Kidney epithelial cell (primary cell): Measurements from ENCODE around the gene MLLT3. TPM values are rescaled to one million over a fixed set of nuclear protein-coding genes. Genes with fewer than 3 reads are reported as not detected.

Experiments used
- DNase-seq: peaks from one replicate; pipeline ENCODE4 v3.0.0-alpha.2; 2010; ENCODE audit warnings: low read depth
- H3K27me3 ChIP-seq: 2 replicates; pipeline ENCODE4 v1.6.0; 2011; ENCODE audit warnings: low read length; ENCODE audit not compliant: control insufficient read depth, insufficient read depth
- H3K36me3 ChIP-seq: 2 replicates; pipeline ENCODE4 v1.5.1; 2011; ENCODE audit warnings: low read length; ENCODE audit not compliant: control insufficient read depth, insufficient read depth
- H3K4me3 ChIP-seq: 2 replicates; pipeline ENCODE4 v1.5.1; 2011; ENCODE audit warnings: low read depth, mild to moderate bottlenecking, control low read depth, low read length
- total RNA-seq: library from RNA; depleted of rRNA; stranded (reverse); fragments of >200 nt; gene quantifications from 2 replicates; pipeline ENCODE4 v1.2.3, GENCODE V29; 2015
- TF ChIP-seq, protein P1 (sequence below): IDR thresholded peaks from 2 replicates; pipeline ENCODE4 v1.5.1; 2011; ENCODE audit warnings: mild to moderate bottlenecking, moderate library complexity, low read length, control low read depth, inconsistent platforms; ENCODE audit not compliant: insufficient read depth, poor library complexity, severe bottlenecking

Gene MLLT3
- total RNA-seq, 1 donor from 2014 or later, result 16.2 TPM

DNA sequence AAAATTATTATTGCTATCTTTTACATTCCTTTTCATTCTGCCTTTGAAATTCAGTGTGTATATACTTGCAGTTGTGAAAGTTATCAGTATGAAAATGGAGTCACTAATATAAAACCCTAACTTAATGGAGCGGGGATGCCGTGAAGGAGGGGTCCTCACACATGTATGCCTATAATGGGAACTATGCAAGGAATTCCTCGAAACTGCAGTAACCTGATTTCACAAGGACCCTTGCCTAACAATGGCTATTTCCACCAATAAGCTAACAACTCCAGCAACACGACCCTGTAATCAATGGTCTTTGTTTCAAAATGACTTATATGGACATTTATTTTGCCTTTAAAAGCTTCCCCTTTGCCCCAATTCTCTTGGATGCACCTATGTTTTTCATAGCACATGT is 12.6 kb upstream of the MLLT3 start:
- Histone ChIP-seq H3K27me3 (no peaks in the 10 kb centered on the region), H3K36me3 (no peaks in the 10 kb centered on the region), H3K4me3 (no peak overlapping the region)
- TF ChIP-seq, protein P1, sequence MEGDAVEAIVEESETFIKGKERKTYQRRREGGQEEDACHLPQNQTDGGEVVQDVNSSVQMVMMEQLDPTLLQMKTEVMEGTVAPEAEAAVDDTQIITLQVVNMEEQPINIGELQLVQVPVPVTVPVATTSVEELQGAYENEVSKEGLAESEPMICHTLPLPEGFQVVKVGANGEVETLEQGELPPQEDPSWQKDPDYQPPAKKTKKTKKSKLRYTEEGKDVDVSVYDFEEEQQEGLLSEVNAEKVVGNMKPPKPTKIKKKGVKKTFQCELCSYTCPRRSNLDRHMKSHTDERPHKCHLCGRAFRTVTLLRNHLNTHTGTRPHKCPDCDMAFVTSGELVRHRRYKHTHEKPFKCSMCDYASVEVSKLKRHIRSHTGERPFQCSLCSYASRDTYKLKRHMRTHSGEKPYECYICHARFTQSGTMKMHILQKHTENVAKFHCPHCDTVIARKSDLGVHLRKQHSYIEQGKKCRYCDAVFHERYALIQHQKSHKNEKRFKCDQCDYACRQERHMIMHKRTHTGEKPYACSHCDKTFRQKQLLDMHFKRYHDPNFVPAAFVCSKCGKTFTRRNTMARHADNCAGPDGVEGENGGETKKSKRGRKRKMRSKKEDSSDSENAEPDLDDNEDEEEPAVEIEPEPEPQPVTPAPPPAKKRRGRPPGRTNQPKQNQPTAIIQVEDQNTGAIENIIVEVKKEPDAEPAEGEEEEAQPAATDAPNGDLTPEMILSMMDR, result no peak
- no peak for DNase-seq

DNA sequence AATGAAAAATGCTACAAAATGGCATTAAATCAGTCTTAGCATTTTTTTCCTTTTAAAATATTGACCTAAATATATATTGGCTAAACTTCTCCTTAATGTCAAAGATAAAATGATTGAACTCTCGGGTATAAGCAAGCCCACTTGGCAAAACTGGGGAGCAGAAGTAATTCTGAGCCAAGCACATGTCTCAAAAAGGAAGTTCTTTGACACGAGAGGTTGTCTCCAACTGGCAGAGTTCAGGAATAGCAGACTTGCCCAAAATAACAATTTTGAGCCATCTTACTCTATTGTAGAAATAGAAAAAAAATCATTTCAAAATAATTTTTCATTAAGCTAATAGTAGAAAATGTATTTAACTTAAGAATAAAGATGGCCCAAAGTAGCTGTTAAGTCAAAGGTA is 10.4 kb upstream of the MLLT3 start:
- no peak for DNase-seq
- Histone ChIP-seq H3K4me3 (no peak overlapping the region), H3K27me3 (no peaks in the 10 kb centered on the region), H3K36me3 (no peaks in the 10 kb centered on the region)
- TF ChIP-seq, protein P1, result no peak

DNA sequence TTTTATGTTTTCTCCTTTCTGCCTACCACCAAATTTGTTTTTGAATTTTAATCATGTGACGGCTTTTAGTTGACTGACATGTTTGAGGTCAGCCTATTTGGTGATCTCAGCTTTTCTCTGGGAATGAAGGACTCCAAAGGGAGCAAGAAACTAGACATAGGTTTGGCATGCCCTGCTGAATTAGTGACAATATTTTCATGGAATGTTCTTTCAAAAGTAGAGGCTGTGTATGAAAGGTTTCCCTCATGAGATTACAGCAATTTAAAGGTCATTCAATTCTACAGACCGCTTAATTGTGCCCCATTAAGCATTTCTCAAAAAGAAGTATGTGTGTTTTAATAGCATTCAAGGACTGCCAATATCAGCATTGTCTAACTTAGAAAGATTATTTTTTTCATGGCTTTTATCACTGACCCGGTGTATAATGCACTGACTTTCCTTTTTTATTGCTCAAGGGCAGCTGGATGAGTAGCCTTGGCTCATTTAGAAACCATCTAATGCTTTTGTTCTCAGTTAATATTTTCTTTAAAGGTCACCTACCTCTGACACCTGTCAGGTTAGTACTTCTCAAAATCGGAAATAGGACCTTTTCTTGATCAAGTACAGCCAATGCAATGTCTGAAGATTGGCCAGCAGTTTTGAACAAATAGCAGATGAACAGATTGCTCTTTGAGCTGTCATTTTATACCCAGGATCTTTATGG is 8.1 kb upstream of the MLLT3 start:
- H3K4me3 ChIP-seq, result no peak overlapping the region
- H3K27me3 ChIP-seq, result no peaks in the 10 kb centered on the region
- H3K36me3 ChIP-seq, result no peaks in the 10 kb centered on the region
- no peak for DNase-seq
- TF ChIP-seq, protein P1, result no peak

DNA sequence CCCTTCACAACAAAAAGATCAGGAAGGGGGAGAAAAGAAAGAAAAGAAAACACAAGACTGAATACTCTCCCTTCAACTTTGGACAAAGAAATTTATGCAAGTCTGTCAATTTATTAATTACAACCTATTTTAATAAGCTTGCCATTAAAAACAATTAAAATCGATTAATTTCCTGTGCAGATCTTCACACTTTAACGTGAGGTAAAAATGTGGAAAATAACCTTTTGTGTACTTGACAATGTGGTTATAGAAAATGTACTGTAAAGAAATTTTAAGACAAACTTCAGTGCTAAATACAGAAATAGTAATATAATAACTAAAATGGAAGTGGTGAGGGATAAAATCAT is 2.7 kb upstream of the MLLT3 start:
- H3K36me3 ChIP-seq, result no peaks in the 10 kb centered on the region
- TF ChIP-seq, protein P1, result no peak
- DNase-seq, result no peak
- no peaks in the 10 kb centered on the region for H3K27me3 ChIP-seq
- H3K4me3 ChIP-seq, result no peak overlapping the region

DNA sequence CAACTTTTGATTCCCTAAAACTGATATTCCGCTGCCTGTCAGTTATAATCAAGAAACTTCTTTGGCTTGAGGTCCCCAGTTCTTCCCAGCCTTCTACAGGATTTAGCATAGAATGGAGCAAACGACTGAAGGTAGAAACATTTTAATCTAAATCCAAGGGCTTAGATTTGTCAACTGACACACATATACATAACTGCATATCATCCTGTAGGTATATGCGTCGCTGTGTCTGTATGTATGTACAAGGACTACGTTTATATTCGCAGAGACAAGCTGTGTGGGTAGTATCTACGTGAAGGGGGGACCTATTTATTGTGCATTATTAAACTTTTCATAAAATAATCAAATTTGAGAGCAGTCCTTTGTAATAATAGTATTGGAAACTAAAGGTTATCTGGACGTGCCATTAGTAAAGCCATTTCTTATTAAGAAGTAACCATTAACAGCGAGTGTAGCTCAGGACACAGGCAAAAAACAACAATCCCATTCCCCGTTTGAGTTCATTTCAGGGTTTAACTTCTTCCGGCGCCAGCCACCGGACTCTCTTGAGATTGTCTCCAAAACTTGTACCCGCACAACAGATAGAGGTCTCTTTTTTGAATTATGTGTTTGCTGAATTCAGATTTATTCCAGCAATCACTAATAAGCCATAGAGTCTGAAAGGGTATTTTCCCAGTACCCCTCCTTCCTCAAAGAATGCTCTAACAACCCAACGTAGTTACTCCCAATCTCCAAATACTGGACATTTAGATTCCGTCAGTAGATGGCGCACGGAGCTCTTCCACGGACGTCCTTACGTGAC is 2.1 kb upstream of the MLLT3 start:
- H3K4me3 ChIP-seq, result peak overlapping the region; percentile 90
- TF ChIP-seq, protein P1, result peak; percentile 67
- no peaks in the 10 kb centered on the region for H3K36me3 ChIP-seq
- H3K27me3 ChIP-seq, result no peaks in the 10 kb centered on the region
- peak; percentile 37 for DNase-seq

DNA sequence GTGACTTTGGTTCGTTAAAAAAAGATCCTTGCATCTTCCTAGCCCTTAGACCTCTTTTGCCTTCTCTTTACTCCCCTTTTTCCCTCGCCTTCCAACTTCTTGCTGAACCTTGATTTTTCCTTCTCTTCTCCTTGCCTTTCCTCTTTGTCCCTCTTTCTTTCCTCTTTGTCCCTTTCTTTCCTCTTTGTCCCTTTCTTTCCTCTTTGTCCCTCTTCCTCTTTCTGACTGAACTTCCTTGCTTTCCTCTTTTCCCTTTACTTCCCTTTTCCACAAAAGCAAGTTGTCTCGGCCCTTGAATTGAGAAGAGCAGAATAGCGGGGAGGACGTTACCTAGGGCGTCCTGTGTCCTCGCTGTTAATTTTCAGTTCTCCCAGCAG is 1.4 kb upstream of the MLLT3 start:
- TF ChIP-seq, protein P1, result no peak
- no peaks in the 10 kb centered on the region for H3K27me3 ChIP-seq
- no peaks in the 10 kb centered on the region for H3K36me3 ChIP-seq

More for the DNA sequence above, 1.4 kb upstream of the MLLT3 start:
- no peak for DNase-seq
- peak overlapping the region; percentile 90 for H3K4me3 ChIP-seq
